ENCODE data around the gene MPP4. TPM values are rescaled to one million over a fixed set of nuclear protein-coding genes. Genes with fewer than 3 reads are reported as not detected.

The MPP4 gene
- total and polyA plus RNA-seq, 9 of the 15 experiments (the other 6 are each of a cell fraction or from before 2014, with no cell fraction given): 0.03 to 0.08 TPM; not detected in 7

DNA sequence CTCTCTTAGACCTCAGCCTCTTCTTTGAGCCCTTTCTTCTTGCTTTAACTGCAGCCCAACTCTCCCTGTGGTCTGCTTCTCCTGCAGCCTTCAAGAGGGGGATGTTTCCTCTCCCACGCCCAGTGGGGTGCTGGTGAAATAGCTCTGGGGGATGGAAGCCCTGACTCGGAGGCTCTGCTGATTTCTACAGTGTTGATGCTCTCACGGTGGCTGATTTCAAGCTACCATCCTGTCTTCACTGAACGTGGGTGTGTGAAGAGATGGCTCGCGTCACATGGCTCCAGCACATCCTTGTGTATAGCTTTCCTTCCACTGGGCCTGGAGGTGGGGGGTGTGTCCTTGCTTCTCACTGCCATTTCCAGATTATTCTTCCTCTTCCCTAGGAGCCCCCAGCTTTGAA, 20.0 kb downstream of the MPP4 start:
- Histone ChIP-seq H3K4me1 (replicated peaks in 1 of 2; ENCODE audit: control insufficient read depth in 2 of 2, insufficient read depth in 2 of 2, low read length in 2 of 2) (no peaks in the 10 kb centered on the region), H3K9ac (ENCODE audit: insufficient read depth in 1 of 2, low read depth in 2 of 2, low read length in 2 of 2) (no peak overlapping the region), H2AFZ (ENCODE audit: low read depth, low read length) (no peak overlapping the region), H3K79me2 (ENCODE audit: control insufficient read depth, insufficient read depth, low read length) (no peaks in the 10 kb centered on the region), H4K20me1 (replicated peaks; ENCODE audit: control insufficient read depth, insufficient read depth, low read length) (no peaks in the 10 kb centered on the region), H3K9me3 (replicated peaks; ENCODE audit: control insufficient read depth, insufficient read depth, low read depth, low read length) (no peaks in the 10 kb centered on the region), H3K4me2 (ENCODE audit: insufficient read depth, low read length) (no peak overlapping the region), H3K36me3 (ENCODE audit: control insufficient read depth, insufficient read depth, low read length) (no peaks in the 10 kb centered on the region), H3K27ac (ENCODE audit: extremely low read depth, low read depth, low read length) (no peak overlapping the region), H3K4me3 (no peak overlapping the region), H3K27me3 (ENCODE audit: control insufficient read depth in 2 of 2, insufficient read depth in 2 of 2, low read length in 2 of 2) (peaks cover 0 to 12% of the 10 kb centered on the region in 2 experiments; a peak in 1 of 5 replicates), H3K9me1 (ENCODE audit: control insufficient read depth, insufficient read depth, low read length) (no peaks in the 10 kb centered on the region)
- in situ Hi-C loops (cut with MboI) (no loop called here), intact Hi-C loops (cut with micrococcal nuclease) (no loop called here)
- DNase-seq (ENCODE audit: extremely low read depth in 1 of 4, low spot score in 3 of 4): no peak
- no peak for ATAC-seq
- no peak for FAIRE-seq
- BruUV-seq (replicated peaks): no TSS peak
- WGBS (ENCODE audit: insufficient coverage, low coverage, missing lambda C conversion rate): 0% methylated on average over 4 of the region's 6 CpGs
- CTCF ChIA-PET (ENCODE audit: low intra/inter-chr PET ratio): no interaction called here
- POLR2A ChIA-PET: interaction anchor here (0.6 to 1.1 kb wide), 2 partner anchors 11 to 138 kb away, joined by 5 read pairs; no protein-coding TSS in a partner anchor
- no peak for TF ChIP-seq ZNF444 (CRISPR knock-in tag; IDR thresholded peaks at IDR 0.05)
- no peak for TF ChIP-seq SETDB1 (IDR thresholded peaks at IDR 0.05; ENCODE audit: low read length)
- no peak for TF ChIP-seq CBFA2T2 (conservative IDR thresholded peaks at IDR 0.05)
- TF ChIP-seq ZNF23 (CRISPR knock-in tag; IDR thresholded peaks at IDR 0.05): no peak
- TF ChIP-seq SUPT5H (IDR thresholded peaks at IDR 0.05): no peak
- no peak for TF ChIP-seq ZNF212 (CRISPR knock-in tag; IDR thresholded peaks at IDR 0.05)
- TF ChIP-seq SMARCE1 (IDR thresholded peaks at IDR 0.05): no peak
- no peak for TF ChIP-seq ZNF764 (CRISPR knock-in tag; IDR thresholded peaks at IDR 0.05; ENCODE audit: low read depth)
- TF ChIP-seq NR2C1 (IDR thresholded peaks at IDR 0.05): no peak
- TF ChIP-seq NR2C1 (tag; IDR thresholded peaks at IDR 0.05): no peak
- TF ChIP-seq, protein P1, sequence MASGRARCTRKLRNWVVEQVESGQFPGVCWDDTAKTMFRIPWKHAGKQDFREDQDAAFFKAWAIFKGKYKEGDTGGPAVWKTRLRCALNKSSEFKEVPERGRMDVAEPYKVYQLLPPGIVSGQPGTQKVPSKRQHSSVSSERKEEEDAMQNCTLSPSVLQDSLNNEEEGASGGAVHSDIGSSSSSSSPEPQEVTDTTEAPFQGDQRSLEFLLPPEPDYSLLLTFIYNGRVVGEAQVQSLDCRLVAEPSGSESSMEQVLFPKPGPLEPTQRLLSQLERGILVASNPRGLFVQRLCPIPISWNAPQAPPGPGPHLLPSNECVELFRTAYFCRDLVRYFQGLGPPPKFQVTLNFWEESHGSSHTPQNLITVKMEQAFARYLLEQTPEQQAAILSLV (tag; IDR thresholded peaks at IDR 0.05): no peak
- no peak for TF ChIP-seq FOXP1 (CRISPR knock-in tag; IDR thresholded peaks at IDR 0.05)
- TF ChIP-seq ZNF696 (CRISPR knock-in tag; conservative IDR thresholded peaks at IDR 0.05): no peak
- no peak for TF ChIP-seq MAFG (tag; conservative IDR thresholded peaks at IDR 0.05)
- no peak for TF ChIP-seq CHD2 (IDR thresholded peaks at IDR 0.05; ENCODE audit: low read depth, low read length)
- TF ChIP-seq, protein P2, sequence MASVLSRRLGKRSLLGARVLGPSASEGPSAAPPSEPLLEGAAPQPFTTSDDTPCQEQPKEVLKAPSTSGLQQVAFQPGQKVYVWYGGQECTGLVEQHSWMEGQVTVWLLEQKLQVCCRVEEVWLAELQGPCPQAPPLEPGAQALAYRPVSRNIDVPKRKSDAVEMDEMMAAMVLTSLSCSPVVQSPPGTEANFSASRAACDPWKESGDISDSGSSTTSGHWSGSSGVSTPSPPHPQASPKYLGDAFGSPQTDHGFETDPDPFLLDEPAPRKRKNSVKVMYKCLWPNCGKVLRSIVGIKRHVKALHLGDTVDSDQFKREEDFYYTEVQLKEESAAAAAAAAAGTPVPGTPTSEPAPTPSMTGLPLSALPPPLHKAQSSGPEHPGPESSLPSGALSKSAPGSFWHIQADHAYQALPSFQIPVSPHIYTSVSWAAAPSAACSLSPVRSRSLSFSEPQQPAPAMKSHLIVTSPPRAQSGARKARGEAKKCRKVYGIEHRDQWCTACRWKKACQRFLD (CRISPR knock-in tag; IDR thresholded peaks at IDR 0.05): no peak
- TF ChIP-seq RBM14 (IDR thresholded peaks at IDR 0.05; ENCODE audit: borderline replicate concordance, insufficient read depth, low read depth, low read length): no peak
- TF ChIP-seq, protein P3, sequence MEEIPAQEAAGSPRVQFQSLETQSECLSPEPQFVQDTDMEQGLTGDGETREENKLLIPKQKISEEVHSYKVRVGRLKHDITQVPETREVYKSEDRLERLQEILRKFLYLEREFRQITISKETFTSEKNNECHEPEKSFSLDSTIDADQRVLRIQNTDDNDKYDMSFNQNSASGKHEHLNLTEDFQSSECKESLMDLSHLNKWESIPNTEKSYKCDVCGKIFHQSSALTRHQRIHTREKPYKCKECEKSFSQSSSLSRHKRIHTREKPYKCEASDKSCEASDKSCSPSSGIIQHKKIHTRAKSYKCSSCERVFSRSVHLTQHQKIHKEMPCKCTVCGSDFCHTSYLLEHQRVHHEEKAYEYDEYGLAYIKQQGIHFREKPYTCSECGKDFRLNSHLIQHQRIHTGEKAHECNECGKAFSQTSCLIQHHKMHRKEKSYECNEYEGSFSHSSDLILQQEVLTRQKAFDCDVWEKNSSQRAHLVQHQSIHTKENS (CRISPR knock-in tag; IDR thresholded peaks at IDR 0.05): no peak
- TF ChIP-seq, protein P4, sequence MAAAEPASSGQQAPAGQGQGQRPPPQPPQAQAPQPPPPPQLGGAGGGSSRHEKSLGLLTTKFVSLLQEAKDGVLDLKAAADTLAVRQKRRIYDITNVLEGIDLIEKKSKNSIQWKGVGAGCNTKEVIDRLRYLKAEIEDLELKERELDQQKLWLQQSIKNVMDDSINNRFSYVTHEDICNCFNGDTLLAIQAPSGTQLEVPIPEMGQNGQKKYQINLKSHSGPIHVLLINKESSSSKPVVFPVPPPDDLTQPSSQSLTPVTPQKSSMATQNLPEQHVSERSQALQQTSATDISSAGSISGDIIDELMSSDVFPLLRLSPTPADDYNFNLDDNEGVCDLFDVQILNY (CRISPR knock-in tag; IDR thresholded peaks at IDR 0.05): no peak
- TF ChIP-seq NEUROD1 (IDR thresholded peaks at IDR 0.05; ENCODE audit: borderline replicate concordance, low read depth, low read length, partially characterized antibody): no peak
- no peak for TF ChIP-seq NFYB (IDR thresholded peaks at IDR 0.05; ENCODE audit: extremely low read depth, insufficient read length)

Data from K562 (cell line).